Heart left ventricle (tissue), 16 donors: Measurements from ENCODE around the gene SLC25A47. TPM values are rescaled to one million over a fixed set of nuclear protein-coding genes. Genes with fewer than 3 reads are reported as not detected.

Experiments
- ATAC-seq, 4 donors: fragments of 200-7000 bp; cut with Tn5 transposase; one replicate each; pipeline ENCODE4 v1.9.1; 2020 to 2022; ENCODE audit warnings: moderate library complexity in 4 of 4, mild to moderate bottlenecking in 3 of 4, moderate number of reproducible peaks in 1 of 4
- DNase-seq, 5 donors: peaks; one replicate each; pipeline ENCODE4 v3.0.0-alpha.2; 2020
- H3K27ac ChIP-seq, 12 donors: fragments of 200-600 bp; sonication (generic) in 4 of 12; one replicate each; pipeline versions ENCODE4 v1.5.0 to v1.8.0; 2016 to 2022; ENCODE audit warnings: mild to moderate bottlenecking in 2 of 12
- H3K27me3 ChIP-seq, 9 donors: fragments of 200-600 bp; sonication (generic) in 2 of 9; one replicate each; pipeline versions ENCODE4 v1.5.1 to v1.8.0; 2016 to 2022; ENCODE audit warnings: mild to moderate bottlenecking in 3 of 9
- H3K36me3 ChIP-seq, 9 donors: fragments of 200-600 bp; sonication (generic) in 2 of 9; one replicate each; pipeline versions ENCODE4 v1.5.0 to v1.8.0; 2018 to 2022; ENCODE audit warnings: mild to moderate bottlenecking in 2 of 9
- H3K4me1 ChIP-seq, 12 donors: fragments of 200-600 bp; sonication (generic) in 4 of 12; one replicate each; pipeline versions ENCODE4 v1.5.0 to v1.8.0; 2016 to 2022; ENCODE audit warnings: mild to moderate bottlenecking in 3 of 12
- H3K4me3 ChIP-seq, 12 donors: fragments of 200-600 bp; sonication (generic) in 4 of 12; one replicate each; pipeline versions ENCODE4 v1.5.0 to v1.8.0; 2017 to 2022; ENCODE audit warnings: mild to moderate bottlenecking in 9 of 12, moderate library complexity in 4 of 12
- H3K9me3 ChIP-seq, 12 donors: fragments of 200-600 bp; sonication (generic) in 4 of 12; one replicate each; pipeline versions ENCODE4 v1.5.0 to v1.8.0; 2016 to 2022; ENCODE audit warnings: mild to moderate bottlenecking in 1 of 12
- POLR2A ChIP-seq, 2 donors: fragments of 450-650 bp; IDR thresholded peaks; one replicate each; pipeline ENCODE4 v1.6.1; 2017; ENCODE audit warnings: antibody characterized with exemption in 2 of 2, mild to moderate bottlenecking in 2 of 2, moderate library complexity in 2 of 2
- WGBS, 4 donors: extraction: QIAGEN DNeasy Blood & Tissue Kit in 2 of 4; methylation state at CpG; one replicate each; pipeline versions ENCODE4 v1.1.5 to v1.1.7; 2013 to 2018; 5-methylcytosine and 5-hydroxymethylcytosine counted together
- intact Hi-C, 10 donors: fragments of 100-400 bp; cut with DNase I; formaldehyde crosslinking; loops; one replicate each; pipeline versions ENCODE4 v1.11.1 to v1.14.2; 2022
- polyA plus RNA-seq, 2 donors: library from polyadenylated mRNA; stranded (reverse); fragments of 200-250 nt; gene quantifications; one replicate each; pipeline ENCODE4 v1.2.3, GENCODE V29; 2013
- total RNA-seq, 9 donors: library from RNA; depleted of rRNA in 2 of 9; stranded (reverse); fragments of >200 nt in 2 of 9; fragmentation: NEBNext Ultra II Directional in 3 of 9; extraction: Animal tissue kit (Norgen Biotek cat#: 25700) in 3 of 9; gene quantifications; one replicate each; pipeline versions ENCODE4 v1.1.0 to v1.2.4, GENCODE V29; 2016 to 2023
- TF ChIP-seq, protein P1 (sequence below), 12 donors: fragments of 200-600 bp; sonication (generic) in 4 of 12; IDR thresholded peaks; one replicate each; pipeline versions ENCODE4 v1.5.0 to v1.8.0; 2018 to 2022; ENCODE audit warnings: antibody characterized with exemption in 12 of 12, mild to moderate bottlenecking in 5 of 12
- donor health status: ischemic (EF 13 %, LVEDD 7.1; RV severe dilation, severe dysfunction).
- donor health status: healthy with polysubstance abuse.
- donor health status: DM: no; HTN: yes; CAD: no.
- donor health status: DM: no; HTN: no; CAD: no.
- donor health status: ischemic (EF 25% LVEDD 6.9; RV normal size, moderate dysfunction).
- donor health status: ischemic (EF 25% LVEDD 5.7; RV mildly dilated, moderate dysfunction).
- donor health status: healthy.
- donor health status: DM: yes; HTN: yes; CAD: no.
- donor health status: ischemic (EF 35%, LVEDD 5.7; RV mildly dilated, moderate dysfunction).
- donor health status: nonischemic (EF 11% LVEDD 7.7; RV severe dilation, severe dysfunction).
- donor health status: DM: yes; HTN: yes; CAD: no.
- donor health status: PGD.
- donor health status: ischemic (EF 29% LVEDD 5.4; RV normal size, mild dysfunction).
- donor health status: nonischemic (EF 23%, LVEDD 6.1; RV moderate dilation, normal function).

The SLC25A47 gene
- total and polyA plus RNA-seq, 11 donors: not detected

DNA sequence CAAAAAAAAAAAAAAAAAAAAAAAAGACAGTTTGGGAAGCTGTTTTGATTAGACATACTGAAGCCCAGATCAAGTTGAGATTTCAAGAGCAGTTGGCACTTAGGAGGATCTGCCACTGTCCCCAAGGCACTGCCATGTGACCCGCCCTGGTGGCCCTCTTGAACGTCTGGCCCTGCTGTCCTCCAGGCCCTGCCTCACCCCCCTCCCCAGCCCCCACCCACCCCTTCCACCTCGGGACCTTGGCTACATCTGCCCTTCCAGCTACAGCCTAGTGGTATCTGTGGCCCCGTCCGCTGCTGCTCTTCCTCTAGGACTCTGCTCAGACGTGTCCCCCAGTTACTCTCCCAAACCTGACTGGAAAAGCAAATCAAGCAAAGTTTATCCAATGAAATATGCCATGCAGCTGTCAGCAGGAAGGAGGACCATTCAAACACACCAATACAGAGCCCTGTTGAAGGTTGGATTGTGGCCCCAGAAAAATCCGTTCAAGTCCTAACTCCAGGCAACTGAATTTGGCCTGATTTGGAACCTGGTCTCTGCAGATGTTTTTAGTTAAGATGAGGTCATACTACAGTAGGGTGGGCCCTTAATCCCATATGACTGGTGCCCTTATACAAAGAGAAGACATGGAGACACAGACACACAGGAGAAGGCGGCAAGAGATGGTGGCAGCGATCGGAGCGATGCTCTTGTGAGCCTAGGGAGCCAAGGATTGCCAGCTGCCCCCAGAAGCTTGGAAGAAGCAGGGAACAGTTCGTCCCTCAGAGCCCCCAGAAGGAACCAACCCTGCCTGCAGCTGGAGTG is 34.6 kb upstream of the SLC25A47 start:
- Histone ChIP-seq H3K4me1 (peaks cover 0 to 56% (median 13%) of the 10 kb centered on the region in 12 donors), H3K4me3 (no peak overlapping the region), H3K27me3 (no peaks in the 10 kb centered on the region), H3K27ac (no peak overlapping the region), H3K9me3 (no peaks in the 10 kb centered on the region), H3K36me3 (peaks cover 0 to 29% (median 13%) of the 10 kb centered on the region in 9 donors)
- DNase-seq: no peak
- 75 to 79% (median 77%) methylated on average over 12 of the region's 12 CpGs for WGBS, 4 donors
- TF ChIP-seq, protein P1, sequence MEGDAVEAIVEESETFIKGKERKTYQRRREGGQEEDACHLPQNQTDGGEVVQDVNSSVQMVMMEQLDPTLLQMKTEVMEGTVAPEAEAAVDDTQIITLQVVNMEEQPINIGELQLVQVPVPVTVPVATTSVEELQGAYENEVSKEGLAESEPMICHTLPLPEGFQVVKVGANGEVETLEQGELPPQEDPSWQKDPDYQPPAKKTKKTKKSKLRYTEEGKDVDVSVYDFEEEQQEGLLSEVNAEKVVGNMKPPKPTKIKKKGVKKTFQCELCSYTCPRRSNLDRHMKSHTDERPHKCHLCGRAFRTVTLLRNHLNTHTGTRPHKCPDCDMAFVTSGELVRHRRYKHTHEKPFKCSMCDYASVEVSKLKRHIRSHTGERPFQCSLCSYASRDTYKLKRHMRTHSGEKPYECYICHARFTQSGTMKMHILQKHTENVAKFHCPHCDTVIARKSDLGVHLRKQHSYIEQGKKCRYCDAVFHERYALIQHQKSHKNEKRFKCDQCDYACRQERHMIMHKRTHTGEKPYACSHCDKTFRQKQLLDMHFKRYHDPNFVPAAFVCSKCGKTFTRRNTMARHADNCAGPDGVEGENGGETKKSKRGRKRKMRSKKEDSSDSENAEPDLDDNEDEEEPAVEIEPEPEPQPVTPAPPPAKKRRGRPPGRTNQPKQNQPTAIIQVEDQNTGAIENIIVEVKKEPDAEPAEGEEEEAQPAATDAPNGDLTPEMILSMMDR (IDR thresholded peaks at IDR 0.05): no peak
- no peak for TF ChIP-seq POLR2A (IDR thresholded peaks at IDR 0.05)
- intact Hi-C loops: loop anchor here in 4 of 10 donors (5.0 kb wide), 1 partner anchor 89 kb away; the partner anchor contains the start of gene WDR25 (in 4 of the 4)
- ATAC-seq: no peak

DNA sequence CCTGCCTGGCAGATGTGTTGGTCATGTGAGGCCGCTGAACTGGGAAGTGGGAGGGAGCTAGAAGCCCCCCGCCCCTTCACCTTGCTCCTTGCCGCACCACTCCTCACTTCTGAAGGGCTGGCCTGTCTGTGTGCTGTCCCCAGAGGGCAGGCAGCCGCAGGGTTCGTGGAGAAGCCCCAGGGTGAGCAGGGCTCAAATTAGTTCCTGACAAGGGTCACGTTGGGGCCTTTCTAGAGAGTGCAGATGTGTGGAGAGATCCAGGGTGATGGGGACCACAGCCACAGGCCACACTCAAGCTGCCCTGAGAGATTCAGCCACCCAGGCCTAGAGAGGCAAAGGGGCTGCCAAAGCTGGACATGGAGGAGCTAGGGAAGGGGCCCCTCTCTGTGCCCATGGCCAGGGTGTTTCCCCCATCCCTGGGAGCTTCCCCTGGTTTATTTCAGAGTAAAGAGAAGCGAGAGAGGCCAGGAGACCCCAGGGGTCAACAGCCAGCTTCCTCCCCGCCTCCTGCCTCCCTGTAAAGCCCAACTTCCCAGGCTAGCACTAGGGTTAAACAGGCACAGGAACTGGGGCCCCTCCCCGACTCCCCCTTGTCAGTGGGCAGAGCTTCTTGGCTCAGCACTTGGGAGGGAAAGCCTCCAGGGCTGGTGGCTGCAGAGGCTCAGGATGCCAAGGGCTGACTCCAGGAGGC is 33.1 kb upstream of the SLC25A47 start:
- TF ChIP-seq POLR2A (IDR thresholded peaks at IDR 0.05): no peak
- TF ChIP-seq, protein P1 (IDR thresholded peaks at IDR 0.05): no peak
- intact Hi-C loops: loop anchor here in 4 of 10 donors (5.0 kb wide), 1 partner anchor 87 kb away; the partner anchor contains the start of gene WDR25 (in 4 of the 4)
- H3K27me3 ChIP-seq: no peaks in the 10 kb centered on the region
- H3K4me3 ChIP-seq: no peak overlapping the region
- no peak overlapping the region for H3K27ac ChIP-seq
- ATAC-seq (no peak), DNase-seq (no peak)
- peaks cover 0 to 57% (median 14%) of the 10 kb centered on the region in 12 donors for H3K4me1 ChIP-seq
- H3K9me3 ChIP-seq: no peaks in the 10 kb centered on the region
- WGBS, 4 donors: 59 to 67% (median 64%) methylated on average over 9 of the region's 9 CpGs
- H3K36me3 ChIP-seq: peaks cover 0 to 29% (median 13%) of the 10 kb centered on the region in 9 donors

DNA sequence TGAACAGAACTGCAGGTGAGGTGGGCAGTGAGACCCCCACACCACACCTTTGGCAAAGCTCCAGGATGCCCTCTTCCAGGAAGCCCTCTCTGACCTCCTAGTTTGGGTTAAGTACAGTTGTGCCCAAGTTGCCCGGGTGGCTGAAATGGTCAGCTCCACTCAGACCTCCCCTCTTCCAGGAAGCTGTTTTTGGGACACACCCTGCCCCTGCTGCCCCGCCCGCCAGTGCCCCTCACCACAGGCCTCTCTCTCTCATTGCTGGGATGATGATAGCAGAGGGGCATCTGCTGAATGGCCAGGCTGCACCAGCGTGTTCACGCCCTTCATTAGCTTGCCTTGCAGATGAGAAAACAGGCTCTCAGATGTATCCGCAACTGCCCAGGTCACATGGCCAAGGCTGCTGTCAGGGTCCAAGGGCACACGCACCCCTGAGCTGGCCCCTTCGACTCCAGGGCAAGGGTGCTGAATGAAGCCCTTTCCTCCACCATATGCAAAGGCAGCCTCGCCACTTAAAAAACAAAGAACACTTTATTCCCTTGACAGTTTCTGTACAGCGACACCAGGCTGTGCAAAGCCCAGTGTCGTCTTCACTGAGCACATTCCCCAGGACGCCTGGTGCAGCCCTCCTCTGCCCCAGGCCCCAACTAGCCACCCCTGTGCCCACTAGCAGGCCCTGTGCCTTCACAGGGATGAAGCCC is 32.4 kb upstream of the SLC25A47 start:
- ATAC-seq (no peak), DNase-seq (no peak)
- TF ChIP-seq, protein P1 (IDR thresholded peaks at IDR 0.05): no peak
- no peak for TF ChIP-seq POLR2A (IDR thresholded peaks at IDR 0.05)
- H3K36me3 ChIP-seq: peaks cover 0 to 29% (median 13%) of the 10 kb centered on the region in 9 donors
- no peak overlapping the region for H3K27ac ChIP-seq
- no peak overlapping the region for H3K4me3 ChIP-seq
- intact Hi-C loops: no loop called here
- H3K4me1 ChIP-seq: peaks cover 0 to 54% (median 13%) of the 10 kb centered on the region in 12 donors
- WGBS, 4 donors: 87 to 89% (median 88%) methylated on average over 10 to 12 of the region's 12 CpGs
- no peaks in the 10 kb centered on the region for H3K27me3 ChIP-seq
- no peaks in the 10 kb centered on the region for H3K9me3 ChIP-seq
